CD14-positive monocyte (primary cell): Measurements from ENCODE around the gene LPCAT3. TPM values are rescaled to one million over a fixed set of nuclear protein-coding genes. Genes with fewer than 3 reads are reported as not detected.

Experiments
- DNase-seq, 3 donors: peaks; one replicate each; pipeline ENCODE4 v3.0.0-alpha.2; 2011 to 2022
- H2AFZ ChIP-seq: 2 replicates; pipeline ENCODE4 v1.6.0; 2012; ENCODE audit warnings: mild to moderate bottlenecking, low read depth, low read length, inconsistent platforms; ENCODE audit not compliant: insufficient read depth, poor library complexity, severe bottlenecking
- H3K27ac ChIP-seq, 2 donors: 1 replicate in 1 of 2; 2 replicates in 1 of 2; pipeline ENCODE4 v1.5.1; 2012 to 2013; ENCODE audit warnings: low read length in 2 of 2, control low read depth in 1 of 2, inconsistent platforms in 1 of 2, low read depth in 1 of 2, mild to moderate bottlenecking in 1 of 2
- H3K27me3 ChIP-seq, 2 donors: one replicate each; pipeline versions ENCODE4 v1.6.0 to v1.6.1; 2011 to 2013; ENCODE audit warnings: low read length in 2 of 2; ENCODE audit not compliant: control insufficient read depth in 2 of 2, insufficient read depth in 2 of 2
- H3K36me3 ChIP-seq, 2 donors: replicated peaks in 1 of 2; 1 replicate in 1 of 2; 2 replicates in 1 of 2; pipeline versions ENCODE4 v1.5.1 to v1.6.1; 2012 to 2013; ENCODE audit warnings: low read length in 2 of 2, control low read depth in 1 of 2, inconsistent platforms in 1 of 2, mild to moderate bottlenecking in 1 of 2; ENCODE audit not compliant: insufficient read depth in 2 of 2, control insufficient read depth in 1 of 2
- H3K4me1 ChIP-seq, 2 donors: 1 replicate in 1 of 2; 2 replicates in 1 of 2; pipeline versions ENCODE4 v1.5.1 to v1.6.1; 2012 to 2013; ENCODE audit warnings: low read length in 2 of 2, control low read depth in 1 of 2, inconsistent platforms in 1 of 2, mild to moderate bottlenecking in 1 of 2, moderate library complexity in 1 of 2; ENCODE audit not compliant: insufficient read depth in 2 of 2, control insufficient read depth in 1 of 2
- H3K4me2 ChIP-seq: replicated peaks from 2 replicates; pipeline ENCODE3; 2012; ENCODE audit warnings: low read length, moderate library complexity, mild to moderate bottlenecking; ENCODE audit not compliant: poor library complexity, severe bottlenecking; ENCODE audit errors: extremely low read depth
- H3K4me3 ChIP-seq, 3 experiments: fragments of 200-600 bp in 1 of 3; sonication (generic) in 1 of 3; replicated peaks in 1 of 3; 1 replicate in 2 of 3; 2 replicates in 1 of 3; pipeline ENCODE4 v1.5.1; 2011 to 2013; ENCODE audit warnings: low read length in 3 of 3, mild to moderate bottlenecking in 3 of 3, control low read depth in 2 of 3, low read depth in 2 of 3, inconsistent platforms in 1 of 3, moderate library complexity in 1 of 3
- H3K79me2 ChIP-seq: 2 replicates; pipeline ENCODE4 v1.6.0; 2012; ENCODE audit warnings: mild to moderate bottlenecking, control low read depth, inconsistent platforms, low read length, moderate library complexity; ENCODE audit not compliant: insufficient read depth
- H3K9ac ChIP-seq: 2 replicates; pipeline ENCODE4 v1.6.0; 2017; ENCODE audit warnings: low read length, mild to moderate bottlenecking; ENCODE audit not compliant: insufficient read depth, poor library complexity, severe bottlenecking
- H3K9me3 ChIP-seq, 2 donors: replicated peaks in 1 of 2; 1 replicate in 1 of 2; 2 replicates in 1 of 2; pipeline versions ENCODE4 v1.5.1 to v1.6.1; 2012 to 2013; ENCODE audit warnings: low read length in 2 of 2, control low read depth in 1 of 2; ENCODE audit not compliant: control insufficient read depth in 1 of 2, insufficient read depth in 1 of 2
- H4K20me1 ChIP-seq: 2 replicates; pipeline ENCODE4 v1.6.0; 2012; ENCODE audit warnings: mild to moderate bottlenecking, low read length, control low read depth, moderate library complexity; ENCODE audit not compliant: insufficient read depth
- H3K27ac Mint-ChIP-seq, 7 donors: one replicate each; pipeline ENCODE4 v1.8.0; 2020; ENCODE audit warnings: mild to moderate bottlenecking in 7 of 7, mixed read lengths in 7 of 7, moderate library complexity in 6 of 7, inconsistent platforms in 2 of 7
- H3K27me3 Mint-ChIP-seq, 3 donors: one replicate each; pipeline ENCODE4 v1.8.0; 2021 to 2022; ENCODE audit warnings: low read depth in 3 of 3, mild to moderate bottlenecking in 3 of 3, mixed read lengths in 3 of 3, moderate library complexity in 3 of 3, inconsistent platforms in 1 of 3
- H3K36me3 Mint-ChIP-seq, 2 donors: one replicate each; pipeline ENCODE4 v1.8.0; 2020; ENCODE audit warnings: mixed read lengths in 2 of 2, inconsistent platforms in 1 of 2, mild to moderate bottlenecking in 1 of 2
- H3K4me1 Mint-ChIP-seq: one replicate; pipeline ENCODE4 v1.8.0; 2020; ENCODE audit warnings: mild to moderate bottlenecking, mixed read lengths
- H3K4me3 Mint-ChIP-seq, 2 donors: one replicate each; pipeline ENCODE4 v1.8.0; 2020; ENCODE audit warnings: mild to moderate bottlenecking in 2 of 2, mixed read lengths in 2 of 2, moderate library complexity in 1 of 2
- H3K9me3 Mint-ChIP-seq, 7 donors: one replicate each; pipeline ENCODE4 v1.8.0; 2020 to 2022; ENCODE audit warnings: mixed read lengths in 7 of 7, mild to moderate bottlenecking in 6 of 7, moderate library complexity in 6 of 7, inconsistent platforms in 2 of 7
- CTCF ChIP-seq: fragments of 200-600 bp; IDR thresholded peaks from one replicate; pipeline ENCODE4 v1.8.0; 2022; ENCODE audit warnings: antibody characterized with exemption, mild to moderate bottlenecking
- WGBS: methylation state at CpG from one replicate; pipeline ENCODE4 v1.1.5; 2013; ENCODE audit warnings: missing lambda C conversion rate; ENCODE audit not compliant: insufficient coverage; 5-methylcytosine and 5-hydroxymethylcytosine counted together
- intact Hi-C, 2 donors: fragments of 100-400 bp; cut with micrococcal nuclease; formaldehyde crosslinking; loops; one replicate each; pipeline versions ENCODE4 v1.15.0 to v1.15.1; 2023
- polyA plus RNA-seq, 3 donors: library from polyadenylated mRNA; depleted of rRNA in 1 of 3; unstranded in 2 of 3; stranded (reverse) in 1 of 3; fragments of 300-500 nt in 2 of 3; fragments of >200 nt in 1 of 3; fragmentation: Illumina TruSeq in 2 of 3; gene quantifications; 1 replicate in 2 of 3; 2 replicates in 1 of 3; pipeline ENCODE4 v1.2.3, GENCODE V29; 2012 to 2021

The LPCAT3 gene
- polyA plus RNA-seq, 3 donors, result 50.9 to 62.7 (median 54.1) TPM

- H3K9me3 Mint-ChIP-seq, result no peaks in the 10 kb centered on the region
- peak overlapping the region in 1 of 2 donors; percentile 56 for H3K4me3 Mint-ChIP-seq
- Histone ChIP-seq H3K4me1 (peaks cover 38 to 40% of the 10 kb centered on the region in 2 donors), H3K4me2 (peak overlapping the region; percentile 3), H4K20me1 (no peaks in the 10 kb centered on the region), H3K4me3 (no peak overlapping the region), H3K27ac (peak overlapping the region; percentile 8 to 49), H2AFZ (no peak overlapping the region), H3K36me3 (no peaks in the 10 kb centered on the region), H3K9me3 (no peaks in the 10 kb centered on the region), H3K27me3 (no peaks in the 10 kb centered on the region), H3K9ac (no peak overlapping the region), H3K79me2 (peaks cover 14% of the 10 kb centered on the region)
- H3K27ac Mint-ChIP-seq, result peak overlapping the region; percentile 16 to 74 (median 69)
- DNase-seq, result peak in 1 of 3 donors; percentile 54
- 58% methylated on average over 5 of the region's 14 CpGs for WGBS
- intact Hi-C loops, result loop anchor here in 1 of 2 donors (5.0 kb wide), 1 partner anchor 37 kb away; the partner anchor contains the start of genes EMG1 and PHB2
- TF ChIP-seq CTCF, result no peak
- H3K27me3 Mint-ChIP-seq, result peaks cover 0 to 7% (median 3%) of the 10 kb centered on the region in 3 donors
- H3K36me3 Mint-ChIP-seq, result peaks cover 12 to 22% of the 10 kb centered on the region in 2 donors
- H3K4me1 Mint-ChIP-seq, result peaks cover 35% of the 10 kb centered on the region
These were observed 82.7 kb downstream of the LPCAT3 start for GRCh38 chr12:6935371-6936193.

- Histone ChIP-seq H3K4me1 (peaks cover 45 to 50% of the 10 kb centered on the region in 2 donors), H3K27ac (no peak overlapping the region), H3K9me3 (no peaks in the 10 kb centered on the region), H3K79me2 (peaks cover 23% of the 10 kb centered on the region), H3K4me2 (no peak overlapping the region), H3K27me3 (peaks cover 0 to 7% of the 10 kb centered on the region in 2 donors), H3K36me3 (no peaks in the 10 kb centered on the region), H4K20me1 (no peaks in the 10 kb centered on the region), H3K9ac (no peak overlapping the region), H3K4me3 (no peak overlapping the region), H2AFZ (no peak overlapping the region)
- Mint-ChIP-seq H3K4me1 (peaks cover 44% of the 10 kb centered on the region), H3K9me3 (no peaks in the 10 kb centered on the region), H3K36me3 (peaks cover 13 to 22% of the 10 kb centered on the region in 2 donors), H3K27ac (peak overlapping the region in 1 of 7 donors; percentile 30), H3K4me3 (no peak overlapping the region), H3K27me3 (peaks cover 3 to 18% (median 16%) of the 10 kb centered on the region in 3 donors)
- DNase-seq, result no peak
- no peak for TF ChIP-seq CTCF
- 89% methylated on average over 4 of the region's 8 CpGs for WGBS
- intact Hi-C loops, result no loop called here
These were observed 84.2 kb downstream of the LPCAT3 start for GRCh38 chr12:6934110-6934509.
